HepG2 (cell line): ENCODE data around the gene WBP1. TPM values are rescaled to one million over a fixed set of nuclear protein-coding genes. Genes with fewer than 3 reads are reported as not detected.

Experiments used
- CEBPB ChIP-seq: IDR thresholded peaks from 2 replicates; pipeline ENCODE4 v1.6.1; 2011; ENCODE audit warnings: low read depth, low read length, improper control_type of control experiment, borderline replicate concordance
- FOXA1 ChIP-seq, 2 experiments: fragments of 450-650 bp in 1 of 2; sonication (generic) in 1 of 2; formaldehyde crosslinking in 1 of 2; IDR thresholded peaks; 2 replicates each; pipeline versions ENCODE4 v1.4.0 to v1.6.1; 2016 to 2020; ENCODE audit warnings: missing genetic modification reagents in 1 of 2
- JUNB ChIP-seq: sonication (generic); formaldehyde crosslinking; IDR thresholded peaks from 2 replicates; pipeline ENCODE4 v1.8.0; 2022; ENCODE audit warnings: missing genetic modification reagents, mild to moderate bottlenecking, borderline replicate concordance
- KDM4B ChIP-seq: sonication (generic); formaldehyde crosslinking; IDR thresholded peaks from 2 replicates; pipeline ENCODE4 v1.4.0; 2020; ENCODE audit warnings: missing genetic modification reagents
- KDM6A ChIP-seq: IDR thresholded peaks from 2 replicates; pipeline ENCODE4 v1.6.1; 2016; ENCODE audit warnings: low read depth
- MAF1 ChIP-seq: sonication (generic); formaldehyde crosslinking; IDR thresholded peaks from 2 replicates; pipeline ENCODE4 v1.5.0; 2020; ENCODE audit warnings: missing genetic modification reagents, borderline replicate concordance
- MAZ ChIP-seq, 2 experiments: sonication (generic) in 1 of 2; formaldehyde crosslinking in 1 of 2; IDR thresholded peaks; 2 replicates each; pipeline versions ENCODE4 v1.5.0 to v1.6.1; 2012 to 2020; ENCODE audit warnings: low read depth in 2 of 2, mild to moderate bottlenecking in 2 of 2, borderline replicate concordance in 1 of 2, improper control_type of control experiment in 1 of 2, low read length in 1 of 2, missing genetic modification reagents in 1 of 2, moderate library complexity in 1 of 2
- MIER2 ChIP-seq: IDR thresholded peaks from 2 replicates; pipeline ENCODE4 v1.6.1; 2016; ENCODE audit warnings: missing biosample characterization, missing genetic modification reagents
- MIER3 ChIP-seq: IDR thresholded peaks from 2 replicates; pipeline ENCODE4 v1.6.1; 2016; ENCODE audit warnings: missing compliant biosample characterization, borderline replicate concordance
- SCMH1 ChIP-seq: sonication (generic); formaldehyde crosslinking; IDR thresholded peaks from 2 replicates; pipeline ENCODE4 v1.9.0; 2021; ENCODE audit warnings: missing genetic modification reagents, mild to moderate bottlenecking, borderline replicate concordance
- SOX5 ChIP-seq: IDR thresholded peaks from 2 replicates; pipeline ENCODE4 v1.6.1; 2016; ENCODE audit warnings: borderline replicate concordance
- TSC22D2 ChIP-seq: sonication (generic); formaldehyde crosslinking; IDR thresholded peaks from 2 replicates; pipeline ENCODE4 v1.5.1; 2020; ENCODE audit warnings: missing genetic modification reagents, mild to moderate bottlenecking, borderline replicate concordance
- ZNF160 ChIP-seq: sonication (generic); formaldehyde crosslinking; IDR thresholded peaks from 2 replicates; pipeline ENCODE4 v1.8.0; 2022; ENCODE audit warnings: mild to moderate bottlenecking, inconsistent platforms, missing genetic modification reagents
- ZNF235 ChIP-seq: sonication (generic); formaldehyde crosslinking; IDR thresholded peaks from 2 replicates; pipeline ENCODE4 v1.8.1; 2023; ENCODE audit warnings: mild to moderate bottlenecking, missing genetic modification reagents, borderline replicate concordance
- ZNF260 ChIP-seq: sonication (generic); formaldehyde crosslinking; IDR thresholded peaks from 2 replicates; pipeline ENCODE4 v1.4.0; 2020; ENCODE audit warnings: missing genetic modification reagents, low read depth, mild to moderate bottlenecking, borderline replicate concordance
- ZNF33A ChIP-seq: sonication (generic); formaldehyde crosslinking; IDR thresholded peaks from 2 replicates; pipeline ENCODE4 v1.5.1; 2020; ENCODE audit warnings: missing genetic modification reagents, mild to moderate bottlenecking, moderate library complexity, borderline replicate concordance
- ZNF383 ChIP-seq: sonication (generic); formaldehyde crosslinking; IDR thresholded peaks from 2 replicates; pipeline ENCODE4 v1.4.0; 2020; ENCODE audit warnings: missing genetic modification reagents, mild to moderate bottlenecking, borderline replicate concordance
- ZNF432 ChIP-seq: sonication (generic); formaldehyde crosslinking; IDR thresholded peaks from 2 replicates; pipeline ENCODE4 v1.5.0; 2020; ENCODE audit warnings: missing genetic modification reagents, mild to moderate bottlenecking, borderline replicate concordance
- ZNF605 ChIP-seq: sonication (generic); formaldehyde crosslinking; IDR thresholded peaks from 2 replicates; pipeline ENCODE4 v1.8.0; 2022; ENCODE audit warnings: mild to moderate bottlenecking, missing genetic modification reagents
- ZNF607 ChIP-seq: sonication (generic); formaldehyde crosslinking; IDR thresholded peaks from 2 replicates; pipeline ENCODE4 v1.5.1; 2020; ENCODE audit warnings: missing genetic modification reagents, mild to moderate bottlenecking, borderline replicate concordance
- ZNF616 ChIP-seq: sonication (generic); formaldehyde crosslinking; IDR thresholded peaks from 2 replicates; pipeline ENCODE4 v1.5.0; 2020; ENCODE audit warnings: low read depth, mild to moderate bottlenecking, missing genetic modification reagents
- ZNF773 ChIP-seq: sonication (generic); formaldehyde crosslinking; IDR thresholded peaks from 2 replicates; pipeline ENCODE4 v1.4.0; 2020; ENCODE audit warnings: missing genetic modification reagents, borderline replicate concordance
- polyA plus RNA-seq, 8 experiments: library from polyadenylated mRNA; depleted of rRNA in 3 of 8; stranded (reverse) in 7 of 8; unstranded in 1 of 8; fragments of >200 nt; fragmentation: Illumina TruSeq in 4 of 8; extraction: Trizol in 4 of 8; gene quantifications; 2 replicates each; pipeline versions ENCODE4 v1.2.1 to v1.2.3, GENCODE V29; 2011 to 2016; ENCODE audit warnings: low read depth in 4 of 8, missing spikeins in 1 of 8, mixed read lengths in 1 of 8; ENCODE audit not compliant: insufficient read depth in 1 of 8
- total RNA-seq, 5 experiments: library from RNA; depleted of rRNA; stranded (reverse); fragments of >200 nt; fragmentation: Illumina TruSeq; extraction: Trizol; gene quantifications; 2 replicates each; pipeline ENCODE4 v1.2.3, GENCODE V29; 2016; ENCODE audit warnings: low read depth in 1 of 5
- TF ChIP-seq, protein P1 (sequence below): sonication (generic); formaldehyde crosslinking; IDR thresholded peaks from 2 replicates; pipeline ENCODE4 v1.9.0; 2021; ENCODE audit warnings: mild to moderate bottlenecking, missing genetic modification reagents

The WBP1 gene
- total and polyA plus RNA-seq, 2 of the 13 experiments (the other 11 are each of a cell fraction or from before 2014, with no cell fraction given) = 38.8 to 85.7 TPM

DNA sequence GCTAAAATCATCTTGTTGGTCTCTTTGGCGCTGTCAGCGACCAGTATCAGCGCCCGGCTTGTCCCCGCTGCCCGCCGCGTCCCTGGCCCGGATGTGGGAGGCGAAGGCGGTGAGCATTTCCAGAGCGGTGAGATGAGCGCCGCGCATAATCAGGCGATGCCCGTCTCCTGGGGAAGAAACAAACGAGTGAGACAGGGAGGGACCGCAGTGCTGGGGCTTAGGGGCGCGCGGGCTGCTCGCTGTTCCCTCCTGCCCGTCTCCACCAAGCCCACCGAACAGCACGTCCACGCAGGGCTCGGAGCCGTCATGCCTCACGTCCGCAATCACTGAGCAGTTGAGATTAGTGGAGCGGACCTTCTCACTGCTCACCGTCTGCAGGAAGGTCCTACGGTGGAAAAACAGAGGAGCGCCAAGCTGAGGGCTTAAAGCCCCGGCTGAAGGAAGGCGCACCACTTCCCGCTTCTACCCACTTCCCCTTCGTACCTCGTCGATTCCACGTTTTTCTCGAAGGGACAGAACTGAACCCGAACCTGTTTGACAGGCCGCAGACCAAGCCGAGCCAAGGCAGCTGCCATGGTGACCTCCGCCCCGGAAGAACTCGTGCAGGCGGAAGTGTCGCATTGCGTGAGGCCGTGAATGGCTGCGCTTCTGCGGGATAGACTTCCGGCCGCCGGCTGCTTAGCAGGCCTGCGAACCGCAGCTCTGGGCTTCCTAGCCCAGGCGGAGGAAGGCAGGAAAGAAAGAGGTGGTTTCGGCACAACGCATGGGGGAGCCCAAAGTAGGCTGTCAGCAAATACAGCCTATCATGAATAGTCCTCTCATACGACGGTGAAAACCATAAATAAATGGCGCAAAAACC, 14.1 kb downstream of the WBP1 start, which contains the start of gene MRPL53 (continued):
- TF ChIP-seq MAF1 (CRISPR knock-in tag) = peak; percentile 94
- TF ChIP-seq SCMH1 (CRISPR knock-in tag) = no peak
- TF ChIP-seq TSC22D2 (CRISPR knock-in tag) = peak; percentile 94; the same call in 1 of the 2 replicates
- TF ChIP-seq SOX5 (CRISPR knock-in tag) = 0 out of 2 replicates have a peak, but pooled peaks have one; percentile 44
- TF ChIP-seq KDM4B (CRISPR knock-in tag) = peak; percentile 95
- peak; percentile 89 for TF ChIP-seq MIER2
- peak; percentile 91; the same call in 1 of the 2 replicates for TF ChIP-seq ZNF616 (CRISPR knock-in tag)
- TF ChIP-seq FOXA1 (IDR thresholded peaks at IDR 0.05) = no peak
- TF ChIP-seq FOXA1 (CRISPR knock-in tag; IDR thresholded peaks at IDR 0.05) = peak; percentile 59
- peak; percentile 89 for TF ChIP-seq ZNF607 (CRISPR knock-in tag)
- TF ChIP-seq MIER3 (CRISPR knock-in tag) = peak; percentile 92; the same call in 1 of the 2 replicates
- peak; percentile 93 for TF ChIP-seq ZNF235
- no peak for TF ChIP-seq KDM6A (CRISPR knock-in tag)
- peak; percentile 91 for TF ChIP-seq ZNF160 (CRISPR knock-in tag)
- TF ChIP-seq, protein P1, sequence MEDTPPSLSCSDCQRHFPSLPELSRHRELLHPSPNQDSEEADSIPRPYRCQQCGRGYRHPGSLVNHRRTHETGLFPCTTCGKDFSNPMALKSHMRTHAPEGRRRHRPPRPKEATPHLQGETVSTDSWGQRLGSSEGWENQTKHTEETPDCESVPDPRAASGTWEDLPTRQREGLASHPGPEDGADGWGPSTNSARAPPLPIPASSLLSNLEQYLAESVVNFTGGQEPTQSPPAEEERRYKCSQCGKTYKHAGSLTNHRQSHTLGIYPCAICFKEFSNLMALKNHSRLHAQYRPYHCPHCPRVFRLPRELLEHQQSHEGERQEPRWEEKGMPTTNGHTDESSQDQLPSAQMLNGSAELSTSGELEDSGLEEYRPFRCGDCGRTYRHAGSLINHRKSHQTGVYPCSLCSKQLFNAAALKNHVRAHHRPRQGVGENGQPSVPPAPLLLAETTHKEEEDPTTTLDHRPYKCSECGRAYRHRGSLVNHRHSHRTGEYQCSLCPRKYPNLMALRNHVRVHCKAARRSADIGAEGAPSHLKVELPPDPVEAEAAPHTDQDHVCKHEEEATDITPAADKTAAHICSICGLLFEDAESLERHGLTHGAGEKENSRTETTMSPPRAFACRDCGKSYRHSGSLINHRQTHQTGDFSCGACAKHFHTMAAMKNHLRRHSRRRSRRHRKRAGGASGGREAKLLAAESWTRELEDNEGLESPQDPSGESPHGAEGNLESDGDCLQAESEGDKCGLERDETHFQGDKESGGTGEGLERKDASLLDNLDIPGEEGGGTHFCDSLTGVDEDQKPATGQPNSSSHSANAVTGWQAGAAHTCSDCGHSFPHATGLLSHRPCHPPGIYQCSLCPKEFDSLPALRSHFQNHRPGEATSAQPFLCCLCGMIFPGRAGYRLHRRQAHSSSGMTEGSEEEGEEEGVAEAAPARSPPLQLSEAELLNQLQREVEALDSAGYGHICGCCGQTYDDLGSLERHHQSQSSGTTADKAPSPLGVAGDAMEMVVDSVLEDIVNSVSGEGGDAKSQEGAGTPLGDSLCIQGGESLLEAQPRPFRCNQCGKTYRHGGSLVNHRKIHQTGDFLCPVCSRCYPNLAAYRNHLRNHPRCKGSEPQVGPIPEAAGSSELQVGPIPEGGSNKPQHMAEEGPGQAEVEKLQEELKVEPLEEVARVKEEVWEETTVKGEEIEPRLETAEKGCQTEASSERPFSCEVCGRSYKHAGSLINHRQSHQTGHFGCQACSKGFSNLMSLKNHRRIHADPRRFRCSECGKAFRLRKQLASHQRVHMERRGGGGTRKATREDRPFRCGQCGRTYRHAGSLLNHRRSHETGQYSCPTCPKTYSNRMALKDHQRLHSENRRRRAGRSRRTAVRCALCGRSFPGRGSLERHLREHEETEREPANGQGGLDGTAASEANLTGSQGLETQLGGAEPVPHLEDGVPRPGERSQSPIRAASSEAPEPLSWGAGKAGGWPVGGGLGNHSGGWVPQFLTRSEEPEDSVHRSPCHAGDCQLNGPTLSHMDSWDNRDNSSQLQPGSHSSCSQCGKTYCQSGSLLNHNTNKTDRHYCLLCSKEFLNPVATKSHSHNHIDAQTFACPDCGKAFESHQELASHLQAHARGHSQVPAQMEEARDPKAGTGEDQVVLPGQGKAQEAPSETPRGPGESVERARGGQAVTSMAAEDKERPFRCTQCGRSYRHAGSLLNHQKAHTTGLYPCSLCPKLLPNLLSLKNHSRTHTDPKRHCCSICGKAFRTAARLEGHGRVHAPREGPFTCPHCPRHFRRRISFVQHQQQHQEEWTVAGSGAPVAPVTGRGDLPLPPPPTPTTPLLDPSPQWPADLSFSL (CRISPR knock-in tag) = no peak
- peak; percentile 98 for TF ChIP-seq ZNF383 (CRISPR knock-in tag)
- no peak for TF ChIP-seq ZNF432
- peak; percentile 27; the same call in 1 of the 2 replicates for TF ChIP-seq ZNF773 (CRISPR knock-in tag)
- TF ChIP-seq ZNF605 (CRISPR knock-in tag) = peak; percentile 98
- TF ChIP-seq MAZ (IDR thresholded peaks at IDR 0.05; ENCODE audit: borderline replicate concordance, low read depth, low read length) = no peak
- peak; percentile 92 for TF ChIP-seq MAZ (CRISPR knock-in tag; IDR thresholded peaks at IDR 0.05; ENCODE audit: low read depth)
- peak; percentile 83; the same call in 1 of the 2 replicates for TF ChIP-seq ZNF33A (CRISPR knock-in tag)
- TF ChIP-seq ZNF260 = no peak
- no peak for TF ChIP-seq CEBPB
- TF ChIP-seq JUNB = no peak
